ENCODE measurements around the gene KCNF1. TPM values are rescaled to one million over a fixed set of nuclear protein-coding genes. Genes with fewer than 3 reads are reported as not detected.

KCNF1 gene
- total RNA-seq, 2 experiments from 2014 or later: not detected

GRCh38 chr2:10915731-10916276, 4.1 kb downstream of the KCNF1 start:
- ATAC-seq: no peak
- Mint-ChIP-seq H3K4me1 (peaks cover 2% of the 10 kb centered on the region), H3K27ac (no peak overlapping the region), H3K27me3 (peaks cover 20% of the 10 kb centered on the region), H3K4me3 (no peak overlapping the region), H3K9me3 (ENCODE audit: low read depth) (no peaks in the 10 kb centered on the region), H3K36me3 (ENCODE audit: low read depth) (no peaks in the 10 kb centered on the region)
- intact Hi-C loops (cut with DNase I, micrococcal nuclease): no loop called here
- ChIA-PET CTCF (no interaction called here), POLR2A (no interaction called here)
- no peak for DNase-seq

- ChIA-PET CTCF (interaction anchor here (0.6 to 0.8 kb wide), 2 partner anchors 84 to 264 kb away, joined by 3 read pairs; no protein-coding TSS in a partner anchor), POLR2A (no interaction called here)
- Mint-ChIP-seq H3K4me3 (no peak overlapping the region), H3K36me3 (ENCODE audit: low read depth) (no peaks in the 10 kb centered on the region), H3K9me3 (ENCODE audit: low read depth) (no peaks in the 10 kb centered on the region), H3K27ac (no peak overlapping the region), H3K27me3 (peaks cover 13% of the 10 kb centered on the region), H3K4me1 (peaks cover 2% of the 10 kb centered on the region)
- ATAC-seq: no peak
- intact Hi-C loops (cut with DNase I, micrococcal nuclease): no loop called here
- DNase-seq: no peak
Observed at GRCh38 chr2:10916953-10917352, 5.2 kb downstream of the KCNF1 start.

GRCh38 chr2:10917927-10918326, 6.2 kb downstream of the KCNF1 start:
- ATAC-seq (no peak), DNase-seq (no peak)
- no peaks in the 10 kb centered on the region for H3K9me3 Mint-ChIP-seq (ENCODE audit: low read depth)
- H3K4me3 Mint-ChIP-seq: no peak overlapping the region
- intact Hi-C loops (cut with DNase I, micrococcal nuclease): no loop called here
- CTCF ChIA-PET: no interaction called here
- H3K36me3 Mint-ChIP-seq (ENCODE audit: low read depth): no peaks in the 10 kb centered on the region
- H3K27me3 Mint-ChIP-seq: peaks cover 8% of the 10 kb centered on the region
- H3K27ac Mint-ChIP-seq: no peak overlapping the region
- no peaks in the 10 kb centered on the region for H3K4me1 Mint-ChIP-seq
- POLR2A ChIA-PET: no interaction called here

- no peak overlapping the region for H3K27ac Mint-ChIP-seq
- no peaks in the 10 kb centered on the region for H3K36me3 Mint-ChIP-seq (ENCODE audit: low read depth)
- ChIA-PET CTCF (no interaction called here), POLR2A (no interaction called here)
- no peaks in the 10 kb centered on the region for H3K9me3 Mint-ChIP-seq (ENCODE audit: low read depth)
- ATAC-seq (no peak), DNase-seq (no peak)
- peaks cover 2% of the 10 kb centered on the region for H3K27me3 Mint-ChIP-seq
- no peak overlapping the region for H3K4me3 Mint-ChIP-seq
- intact Hi-C loops (cut with DNase I, micrococcal nuclease): no loop called here
- H3K4me1 Mint-ChIP-seq: no peaks in the 10 kb centered on the region
Observed at GRCh38 chr2:10918661-10919409, 7.1 kb downstream of the KCNF1 start.

GRCh38 chr2:10919410-10919770, 7.7 kb downstream of the KCNF1 start:
- intact Hi-C loops (cut with DNase I, micrococcal nuclease): no loop called here
- H3K36me3 Mint-ChIP-seq (ENCODE audit: low read depth): no peaks in the 10 kb centered on the region
- no peak overlapping the region for H3K4me3 Mint-ChIP-seq
- H3K27ac Mint-ChIP-seq: no peak overlapping the region
- no peak for DNase-seq
- H3K9me3 Mint-ChIP-seq (ENCODE audit: low read depth): no peaks in the 10 kb centered on the region
- no peak for ATAC-seq
- CTCF ChIA-PET: no interaction called here
- no peaks in the 10 kb centered on the region for H3K4me1 Mint-ChIP-seq
- peaks cover 4% of the 10 kb centered on the region for H3K27me3 Mint-ChIP-seq
- POLR2A ChIA-PET: no interaction called here

GRCh38 chr2:10919771-10920621, 8.3 kb downstream of the KCNF1 start:
- Mint-ChIP-seq H3K27me3 (peaks cover 4% of the 10 kb centered on the region), H3K4me3 (no peak overlapping the region), H3K9me3 (ENCODE audit: low read depth) (no peaks in the 10 kb centered on the region), H3K27ac (no peak overlapping the region), H3K4me1 (no peaks in the 10 kb centered on the region), H3K36me3 (ENCODE audit: low read depth) (no peaks in the 10 kb centered on the region)
- ChIA-PET POLR2A (no interaction called here), CTCF (no interaction called here)
- no peak for DNase-seq
- intact Hi-C loops (cut with DNase I, micrococcal nuclease): no loop called here
- ATAC-seq: no peak

- Mint-ChIP-seq H3K9me3 (ENCODE audit: low read depth) (no peaks in the 10 kb centered on the region), H3K27me3 (peaks cover 4% of the 10 kb centered on the region), H3K4me1 (no peaks in the 10 kb centered on the region), H3K27ac (no peak overlapping the region), H3K36me3 (ENCODE audit: low read depth) (no peaks in the 10 kb centered on the region), H3K4me3 (no peak overlapping the region)
- POLR2A ChIA-PET: no interaction called here
- DNase-seq (no peak), ATAC-seq (no peak)
- CTCF ChIA-PET: interaction anchor here (0.6 kb wide), 1 partner anchor 24 kb away, joined by 3 read pairs; no protein-coding TSS in a partner anchor
- intact Hi-C loops (cut with DNase I, micrococcal nuclease): no loop called here
Observed at GRCh38 chr2:10920764-10921388, 9.1 kb downstream of the KCNF1 start.

- Mint-ChIP-seq H3K9me3 (ENCODE audit: low read depth) (no peaks in the 10 kb centered on the region), H3K4me1 (no peaks in the 10 kb centered on the region), H3K36me3 (ENCODE audit: low read depth) (no peaks in the 10 kb centered on the region), H3K27ac (no peak overlapping the region), H3K27me3 (peaks cover 4% of the 10 kb centered on the region), H3K4me3 (no peak overlapping the region)
- DNase-seq (no peak), ATAC-seq (no peak)
- intact Hi-C loops (cut with DNase I, micrococcal nuclease): no loop called here
- POLR2A ChIA-PET: no interaction called here
- CTCF ChIA-PET: no interaction called here
Observed at GRCh38 chr2:10921525-10921924, 9.8 kb downstream of the KCNF1 start.

- Mint-ChIP-seq H3K9me3 (ENCODE audit: low read depth) (no peaks in the 10 kb centered on the region), H3K36me3 (ENCODE audit: low read depth) (no peaks in the 10 kb centered on the region), H3K27ac (no peak overlapping the region), H3K4me1 (no peaks in the 10 kb centered on the region), H3K4me3 (no peak overlapping the region), H3K27me3 (peaks cover 4% of the 10 kb centered on the region)
- intact Hi-C loops (cut with DNase I, micrococcal nuclease): no loop called here
- DNase-seq: no peak
- ATAC-seq: no peak
- CTCF ChIA-PET: interaction anchor here (0.6 kb wide), 1 partner anchor 79 kb away, joined by 3 read pairs; no protein-coding TSS in a partner anchor
- POLR2A ChIA-PET: no interaction called here
Observed at GRCh38 chr2:10922307-10923007, 10.7 kb downstream of the KCNF1 start.

GRCh38 chr2:10923008-10923375, 11.3 kb downstream of the KCNF1 start:
- H3K36me3 Mint-ChIP-seq (ENCODE audit: low read depth): no peaks in the 10 kb centered on the region
- H3K27me3 Mint-ChIP-seq: peaks cover 4% of the 10 kb centered on the region
- no peak for ATAC-seq
- no peaks in the 10 kb centered on the region for H3K4me1 Mint-ChIP-seq
- POLR2A ChIA-PET: no interaction called here
- CTCF ChIA-PET: no interaction called here
- H3K4me3 Mint-ChIP-seq: no peak overlapping the region
- intact Hi-C loops (cut with DNase I, micrococcal nuclease): no loop called here
- H3K27ac Mint-ChIP-seq: no peak overlapping the region
- H3K9me3 Mint-ChIP-seq (ENCODE audit: low read depth): no peaks in the 10 kb centered on the region
- DNase-seq: no peak

GRCh38 chr2:10923965-10924364, 12.2 kb downstream of the KCNF1 start:
- DNase-seq (no peak), ATAC-seq (no peak)
- Mint-ChIP-seq H3K27me3 (peaks cover 4% of the 10 kb centered on the region), H3K4me3 (no peak overlapping the region), H3K36me3 (ENCODE audit: low read depth) (no peaks in the 10 kb centered on the region), H3K27ac (no peak overlapping the region), H3K9me3 (ENCODE audit: low read depth) (no peaks in the 10 kb centered on the region), H3K4me1 (no peaks in the 10 kb centered on the region)
- ChIA-PET CTCF (no interaction called here), POLR2A (no interaction called here)
- intact Hi-C loops (cut with DNase I, micrococcal nuclease): no loop called here

Data from activated CD4-positive, alpha-beta T cell treated with anti-CD3 and anti-CD28 coated beads for 36 hours (primary cell).